A549 (cell line): Measurements from ENCODE around the gene SIVA1.

ENCODE experiments used
- BHLHE40 ChIP-seq: IDR thresholded peaks from 2 replicates; pipeline ENCODE4 v1.6.1; 2012; ENCODE audit warnings: low read depth, low read length, inconsistent platforms
- CBX8 ChIP-seq: fragments of 200-600 bp; sonication (generic); IDR thresholded peaks from 2 replicates; pipeline ENCODE4 v1.6.1; 2016
- CHD2 ChIP-seq: fragments of 150-350 bp; IDR thresholded peaks from 2 replicates; pipeline ENCODE4 v1.6.1; 2014; ENCODE audit warnings: low read length; ENCODE audit not compliant: partially characterized antibody
- EHMT2 ChIP-seq: fragments of 200-600 bp; sonication (generic); IDR thresholded peaks from 2 replicates; pipeline ENCODE4 v1.6.1; 2016; ENCODE audit warnings: antibody characterized with exemption, low read depth, mild to moderate bottlenecking, moderate library complexity
- HDAC2 ChIP-seq: fragments of 200-600 bp; sonication (generic); IDR thresholded peaks from 2 replicates; pipeline ENCODE4 v1.6.1; 2016
- JUNB ChIP-seq: fragments of >200 bp; sonication (Bioruptor Twin); formaldehyde crosslinking; IDR thresholded peaks from 2 replicates; pipeline ENCODE4 v1.6.1; 2016
- MAFK ChIP-seq: fragments of 450-650 bp; IDR thresholded peaks from 2 replicates; pipeline ENCODE4 v1.6.1; 2014; ENCODE audit not compliant: partially characterized antibody
- POLR2A ChIP-seq: IDR thresholded peaks from 2 replicates; pipeline ENCODE4 v1.6.1; 2012; ENCODE audit warnings: mild to moderate bottlenecking, low read length
- POLR2AphosphoS2 ChIP-seq: conservative IDR thresholded peaks from 2 replicates; pipeline ENCODE4 v1.6.1; 2012; ENCODE audit warnings: low read length, improper control_type of control experiment, inconsistent platforms
- RNF2 ChIP-seq: fragments of 200-600 bp; sonication (generic); IDR thresholded peaks from 2 replicates; pipeline ENCODE4 v1.6.1; 2016; ENCODE audit warnings: low read depth, mild to moderate bottlenecking, antibody characterized with exemption, moderate library complexity, borderline replicate concordance
- TF ChIP-seq, protein P1 (sequence below): fragments of >200 bp; sonication (Bioruptor Twin); formaldehyde crosslinking; IDR thresholded peaks from 3 replicates; pipeline ENCODE4 v1.5.1; 2016
- TF ChIP-seq, protein P2 (sequence below): fragments of >200 bp; sonication (Bioruptor Twin); formaldehyde crosslinking; IDR thresholded peaks from 3 replicates; pipeline ENCODE4 v1.6.1; 2016
- TF ChIP-seq, protein P3 (sequence below): fragments of 250-450 bp; sonication (Bioruptor Pico); IDR thresholded peaks from 2 replicates; pipeline ENCODE4 v1.5.0; 2021; ENCODE audit warnings: mild to moderate bottlenecking, moderate library complexity, borderline replicate concordance

DNA sequence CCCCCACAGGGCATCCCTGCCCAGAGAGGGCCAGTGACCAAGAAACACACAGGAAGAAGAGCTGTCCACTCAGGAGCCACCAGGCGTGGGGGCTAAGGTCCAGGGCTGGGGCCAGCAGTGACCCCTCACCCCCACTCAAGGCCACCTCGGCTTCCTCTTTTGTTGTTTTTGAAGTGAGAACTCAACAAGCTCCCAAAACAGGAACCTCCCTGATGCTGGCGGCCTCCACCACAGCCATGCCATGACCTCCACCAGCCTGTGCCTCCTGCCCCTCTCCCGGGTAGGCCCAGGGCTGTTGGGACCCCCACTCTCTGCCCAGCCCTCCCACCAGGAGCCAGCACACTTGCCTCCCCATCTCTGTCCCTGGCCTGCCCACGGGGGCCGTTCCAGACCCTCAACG is 34.8 kb downstream of the SIVA1 start:
- TF ChIP-seq, protein P1, sequence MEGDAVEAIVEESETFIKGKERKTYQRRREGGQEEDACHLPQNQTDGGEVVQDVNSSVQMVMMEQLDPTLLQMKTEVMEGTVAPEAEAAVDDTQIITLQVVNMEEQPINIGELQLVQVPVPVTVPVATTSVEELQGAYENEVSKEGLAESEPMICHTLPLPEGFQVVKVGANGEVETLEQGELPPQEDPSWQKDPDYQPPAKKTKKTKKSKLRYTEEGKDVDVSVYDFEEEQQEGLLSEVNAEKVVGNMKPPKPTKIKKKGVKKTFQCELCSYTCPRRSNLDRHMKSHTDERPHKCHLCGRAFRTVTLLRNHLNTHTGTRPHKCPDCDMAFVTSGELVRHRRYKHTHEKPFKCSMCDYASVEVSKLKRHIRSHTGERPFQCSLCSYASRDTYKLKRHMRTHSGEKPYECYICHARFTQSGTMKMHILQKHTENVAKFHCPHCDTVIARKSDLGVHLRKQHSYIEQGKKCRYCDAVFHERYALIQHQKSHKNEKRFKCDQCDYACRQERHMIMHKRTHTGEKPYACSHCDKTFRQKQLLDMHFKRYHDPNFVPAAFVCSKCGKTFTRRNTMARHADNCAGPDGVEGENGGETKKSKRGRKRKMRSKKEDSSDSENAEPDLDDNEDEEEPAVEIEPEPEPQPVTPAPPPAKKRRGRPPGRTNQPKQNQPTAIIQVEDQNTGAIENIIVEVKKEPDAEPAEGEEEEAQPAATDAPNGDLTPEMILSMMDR, result no peak
- no peak for TF ChIP-seq POLR2AphosphoS2
- no peak for TF ChIP-seq JUNB
- no peak for TF ChIP-seq HDAC2
- TF ChIP-seq, protein P2, sequence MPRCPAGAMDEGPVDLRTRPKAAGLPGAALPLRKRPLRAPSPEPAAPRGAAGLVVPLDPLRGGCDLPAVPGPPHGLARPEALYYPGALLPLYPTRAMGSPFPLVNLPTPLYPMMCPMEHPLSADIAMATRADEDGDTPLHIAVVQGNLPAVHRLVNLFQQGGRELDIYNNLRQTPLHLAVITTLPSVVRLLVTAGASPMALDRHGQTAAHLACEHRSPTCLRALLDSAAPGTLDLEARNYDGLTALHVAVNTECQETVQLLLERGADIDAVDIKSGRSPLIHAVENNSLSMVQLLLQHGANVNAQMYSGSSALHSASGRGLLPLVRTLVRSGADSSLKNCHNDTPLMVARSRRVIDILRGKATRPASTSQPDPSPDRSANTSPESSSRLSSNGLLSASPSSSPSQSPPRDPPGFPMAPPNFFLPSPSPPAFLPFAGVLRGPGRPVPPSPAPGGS, result no peak
- no peak for TF ChIP-seq RNF2
- TF ChIP-seq CHD2, result no peak
- TF ChIP-seq BHLHE40, result no peak
- TF ChIP-seq, protein P3, sequence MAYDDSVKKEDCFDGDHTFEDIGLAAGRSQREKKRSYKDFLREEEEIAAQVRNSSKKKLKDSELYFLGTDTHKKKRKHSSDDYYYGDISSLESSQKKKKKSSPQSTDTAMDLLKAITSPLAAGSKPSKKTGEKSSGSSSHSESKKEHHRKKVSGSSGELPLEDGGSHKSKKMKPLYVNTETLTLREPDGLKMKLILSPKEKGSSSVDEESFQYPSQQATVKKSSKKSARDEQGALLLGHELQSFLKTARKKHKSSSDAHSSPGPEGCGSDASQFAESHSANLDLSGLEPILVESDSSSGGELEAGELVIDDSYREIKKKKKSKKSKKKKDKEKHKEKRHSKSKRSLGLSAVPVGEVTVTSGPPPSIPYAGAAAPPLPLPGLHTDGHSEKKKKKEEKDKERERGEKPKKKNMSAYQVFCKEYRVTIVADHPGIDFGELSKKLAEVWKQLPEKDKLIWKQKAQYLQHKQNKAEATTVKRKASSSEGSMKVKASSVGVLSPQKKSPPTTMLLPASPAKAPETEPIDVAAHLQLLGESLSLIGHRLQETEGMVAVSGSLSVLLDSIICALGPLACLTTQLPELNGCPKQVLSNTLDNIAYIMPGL, result no peak
- TF ChIP-seq CBX8, result no peak
- no peak for TF ChIP-seq POLR2A
- no peak for TF ChIP-seq MAFK
- no peak for TF ChIP-seq EHMT2
